SU-DHL-6 (cell line): ENCODE results near the gene TOMM7.
A peak's percentile ranks its signal among the peaks of the same experiment; 100 is the strongest.

ENCODE experiments used
- H2AFZ ChIP-seq: fragments of 200-600 bp; sonication (generic); 2 replicates; pipeline ENCODE4 v1.6.1; 2014; ENCODE audit warnings: low read depth, mild to moderate bottlenecking, moderate library complexity, mixed read lengths, antibody characterized with exemption, low read length; ENCODE audit not compliant: severe bottlenecking
- H3F3A ChIP-seq: fragments of 200-600 bp; shearing (Covaris generic); 2 replicates; pipeline ENCODE4 v1.6.0; 2016; ENCODE audit warnings: antibody characterized with exemption, mild to moderate bottlenecking; ENCODE audit not compliant: insufficient read depth
- H3K27ac ChIP-seq: fragments of 200-600 bp; sonication (generic); 2 replicates; pipeline ENCODE4 v1.5.1; 2016; ENCODE audit warnings: low read depth, mild to moderate bottlenecking, low read length, moderate library complexity, mixed read lengths
- H3K27me3 ChIP-seq: fragments of 200-600 bp; sonication (generic), shearing (Covaris generic); 2 replicates; pipeline ENCODE4 v1.6.0; 2014; ENCODE audit warnings: mild to moderate bottlenecking, low read length
- H3K36me3 ChIP-seq: fragments of 200-600 bp; sonication (generic); 2 replicates; pipeline ENCODE4 v1.6.1; 2014; ENCODE audit warnings: mild to moderate bottlenecking, low read length, mixed read lengths
- H3K4me2 ChIP-seq: fragments of 300-600, 200-600 bp; shearing (Covaris generic), sonication (generic); 2 replicates; pipeline ENCODE4 v1.6.0; 2014; ENCODE audit warnings: low read length, low read depth, mild to moderate bottlenecking; ENCODE audit not compliant: poor library complexity, severe bottlenecking
- H3K4me3 ChIP-seq: fragments of 200-600 bp; sonication (generic); 2 replicates; pipeline ENCODE4 v1.5.1; 2014; ENCODE audit warnings: antibody characterized with exemption, low read length, mild to moderate bottlenecking, mixed read lengths; ENCODE audit not compliant: insufficient read depth, poor library complexity, severe bottlenecking
- H3K79me2 ChIP-seq: fragments of 200-600 bp; sonication (generic); 2 replicates; pipeline ENCODE4 v1.6.1; 2014; ENCODE audit warnings: mild to moderate bottlenecking, low read length, moderate library complexity; ENCODE audit not compliant: insufficient read depth
- H3K9ac ChIP-seq: fragments of 200-600 bp; sonication (generic); 2 replicates; pipeline ENCODE4 v1.7.0; 2014; ENCODE audit warnings: mild to moderate bottlenecking, low read length
- H3K9me2 ChIP-seq: fragments of 200-600 bp; sonication (generic); replicated peaks from 2 replicates; pipeline ENCODE4 v1.6.1; 2014; ENCODE audit warnings: low read length; ENCODE audit not compliant: insufficient read depth
- H3K9me3 ChIP-seq: fragments of 200-600 bp; sonication (generic); 2 replicates; pipeline ENCODE4 v1.6.1; 2014; ENCODE audit warnings: low read length, mixed read lengths; ENCODE audit not compliant: insufficient read depth
- H4K20me1 ChIP-seq: fragments of 200-600 bp; sonication (generic); 2 replicates; pipeline ENCODE4 v1.6.1; 2014; ENCODE audit warnings: low read depth, mild to moderate bottlenecking, antibody characterized with exemption, low read length, moderate library complexity, mixed read lengths
- CTCF ChIP-seq: fragments of 200-600 bp; sonication (generic); IDR thresholded peaks from one replicate; pipeline ENCODE4 v1.5.1; 2017; ENCODE audit warnings: antibody characterized with exemption, mild to moderate bottlenecking, low read length, moderate library complexity; ENCODE audit not compliant: insufficient read depth, poor library complexity, severe bottlenecking
- EZH2phosphoT487 ChIP-seq: fragments of 200-600 bp; sonication (generic), shearing (Covaris generic); conservative IDR thresholded peaks from 2 replicates; pipeline ENCODE4 v1.6.1; 2018; ENCODE audit warnings: mild to moderate bottlenecking, antibody characterized with exemption, low read length, moderate library complexity, mixed read lengths

TOMM7 gene

GRCh38 chr7:22822486-22823141, at the start of gene TOMM7:
TSS of gene TOMM7 (minus strand) at chr7:22822849. CDS start at chr7:22822779, 70 bp downstream.
- Histone ChIP-seq H3F3A (no peaks in the 10 kb centered on the region), H4K20me1 (no peaks in the 10 kb centered on the region), H3K79me2 (peaks cover 33% of the 10 kb centered on the region), H3K9me3 (no peaks in the 10 kb centered on the region), H3K27me3 (no peaks in the 10 kb centered on the region), H2AFZ (peak within 1 kb of the TSS; percentile 80), H3K9me2 (no peaks in the 10 kb centered on the region), H3K27ac (no peak within 1 kb of the TSS), H3K4me2 (peak within 1 kb of the TSS; percentile 89), H3K9ac (peak within 1 kb of the TSS; percentile 80), H3K4me3 (peak within 1 kb of the TSS; percentile 87), H3K36me3 (peaks cover 3% of the 10 kb centered on the region; the same call in 1 of the 2 replicates)
- no peak for TF ChIP-seq EZH2phosphoT487
- peak; percentile 26 for TF ChIP-seq CTCF

GRCh38 chr7:22872096-22872807, 49.6 kb upstream of the TOMM7 start:
- no peaks in the 10 kb centered on the region for H3K27me3 ChIP-seq
- H3K27ac ChIP-seq, result no peak overlapping the region
- no peaks in the 10 kb centered on the region for H3K36me3 ChIP-seq
- no peaks in the 10 kb centered on the region for H3K9me2 ChIP-seq
- H3K4me3 ChIP-seq, result no peak overlapping the region
- H3K9me3 ChIP-seq, result no peaks in the 10 kb centered on the region
- no peaks in the 10 kb centered on the region for H3K79me2 ChIP-seq
- H3K9ac ChIP-seq, result no peak overlapping the region
- no peaks in the 10 kb centered on the region for H4K20me1 ChIP-seq
- H2AFZ ChIP-seq, result no peak overlapping the region
- no peak for TF ChIP-seq CTCF
- TF ChIP-seq EZH2phosphoT487, result no peak
- peaks cover 20% of the 10 kb centered on the region for H3F3A ChIP-seq
- H3K4me2 ChIP-seq, result no peak overlapping the region

GRCh38 chr7:22871661-22872060, 49.0 kb upstream of the TOMM7 start:
- Histone ChIP-seq H3K27me3 (no peaks in the 10 kb centered on the region), H3K9me3 (no peaks in the 10 kb centered on the region), H3F3A (peaks cover 25% of the 10 kb centered on the region), H3K4me3 (no peak overlapping the region), H3K36me3 (no peaks in the 10 kb centered on the region), H3K79me2 (no peaks in the 10 kb centered on the region), H3K27ac (no peak overlapping the region), H4K20me1 (no peaks in the 10 kb centered on the region), H3K9me2 (no peaks in the 10 kb centered on the region), H3K9ac (no peak overlapping the region), H2AFZ (no peak overlapping the region), H3K4me2 (no peak overlapping the region)
- TF ChIP-seq EZH2phosphoT487, result no peak
- no peak for TF ChIP-seq CTCF
